Tibial artery (tissue), 4 donors: ENCODE data around the gene SHISAL2B.
"Not testable (repeated sequence)": the region's sequence is repeated elsewhere in the genome, so short reads cannot be mapped to it uniquely, and the experiment has no call there.

Experiments
- DNase-seq, 2 donors: peaks; one replicate each; pipeline ENCODE4 v3.0.0-alpha.2; 2019
- H3K27ac ChIP-seq, 2 donors: fragments of 200-600 bp; sonication (generic) in 1 of 2; 1 replicate in 1 of 2; 2 replicates in 1 of 2; pipeline ENCODE4 v1.5.1; 2018 to 2019; ENCODE audit warnings: mild to moderate bottlenecking in 1 of 2
- H3K27me3 ChIP-seq, 2 donors: fragments of 200-600 bp; sonication (generic) in 1 of 2; one replicate each; pipeline versions ENCODE4 v1.5.1 to v1.6.0; 2016 to 2019
- H3K36me3 ChIP-seq, 3 donors: fragments of 200-600 bp; sonication (generic) in 2 of 3; one replicate each; pipeline ENCODE4 v1.5.1; 2016 to 2019; ENCODE audit warnings: mild to moderate bottlenecking in 2 of 3
- H3K4me1 ChIP-seq, 4 donors: fragments of 200-600 bp; sonication (generic) in 2 of 4; 1 replicate in 3 of 4; 2 replicates in 1 of 4; pipeline ENCODE4 v1.5.1; 2016 to 2019
- H3K4me3 ChIP-seq, 2 donors: fragments of 200-600 bp; sonication (generic) in 1 of 2; 1 replicate in 1 of 2; 2 replicates in 1 of 2; pipeline ENCODE4 v1.5.1; 2018 to 2019; ENCODE audit warnings: mild to moderate bottlenecking in 2 of 2
- H3K9me3 ChIP-seq, 3 donors: fragments of 200-600 bp; sonication (generic) in 1 of 3; one replicate each; pipeline ENCODE4 v1.5.1; 2016 to 2019
- CTCF ChIP-seq, 2 experiments: fragments of 200-600 bp in 1 of 2; fragments of 450-650 bp in 1 of 2; IDR thresholded peaks; one replicate each; pipeline ENCODE4 v1.5.1; 2017 to 2019; ENCODE audit warnings: antibody characterized with exemption in 2 of 2, mild to moderate bottlenecking in 1 of 2, moderate library complexity in 1 of 2
- intact Hi-C: fragments of 100-400 bp; cut with DNase I; formaldehyde crosslinking; loops from one replicate; pipeline ENCODE4 v1.15.0; 2023; ENCODE audit warnings: low total_unique reads

The SHISAL2B gene

DNA sequence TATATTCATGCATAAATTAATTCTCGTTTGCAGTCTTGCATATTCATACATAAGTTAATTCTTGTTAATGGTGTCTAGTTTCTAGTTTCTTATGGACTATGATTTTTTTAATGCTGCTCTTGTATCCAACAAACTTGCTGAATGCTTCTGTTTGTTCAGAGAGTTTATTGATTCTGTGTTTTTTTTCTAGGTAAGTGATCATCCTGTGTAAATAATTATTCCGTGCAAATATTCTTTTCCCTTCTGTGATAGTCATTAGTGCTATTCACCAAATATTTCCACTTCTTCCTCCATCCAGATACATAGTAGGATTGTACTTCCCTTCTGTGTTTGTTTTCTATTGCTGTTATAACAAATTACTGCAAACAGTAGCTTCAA, 35.8 kb upstream of the SHISAL2B start:
- TF ChIP-seq CTCF (IDR thresholded peaks at IDR 0.05) = no peak
- Histone ChIP-seq H3K4me3 (no peak overlapping the region), H3K9me3 (no peaks in the 10 kb centered on the region), H3K36me3 (no peaks in the 10 kb centered on the region), H3K27ac (no peak overlapping the region), H3K27me3 (no peaks in the 10 kb centered on the region), H3K4me1 (no peaks in the 10 kb centered on the region)
- intact Hi-C loops = loop anchor here (10.0 kb wide), 1 partner anchor 840 kb away; no protein-coding TSS in a partner anchor
- DNase-seq = no peak

GRCh38 chr5:64655596-64655995, 34.7 kb upstream of the SHISAL2B start:
- H3K36me3 ChIP-seq = no peaks in the 10 kb centered on the region
- H3K27ac ChIP-seq = no peak overlapping the region
- no peaks in the 10 kb centered on the region for H3K9me3 ChIP-seq
- DNase-seq = no peak
- TF ChIP-seq CTCF (IDR thresholded peaks at IDR 0.05) = no peak
- intact Hi-C loops = loop anchor here (10.0 kb wide), 1 partner anchor 839 kb away; no protein-coding TSS in a partner anchor
- H3K27me3 ChIP-seq = no peaks in the 10 kb centered on the region
- H3K4me3 ChIP-seq = no peak overlapping the region
- no peaks in the 10 kb centered on the region for H3K4me1 ChIP-seq

GRCh38 chr5:64659289-64659688, 31.0 kb upstream of the SHISAL2B start:
- no peaks in the 10 kb centered on the region for H3K9me3 ChIP-seq
- no peak for DNase-seq
- no peaks in the 10 kb centered on the region for H3K4me1 ChIP-seq
- intact Hi-C loops = loop anchor here (10.0 kb wide), 1 partner anchor 836 kb away; no protein-coding TSS in a partner anchor
- TF ChIP-seq CTCF (IDR thresholded peaks at IDR 0.05) = no peak
- H3K4me3 ChIP-seq = no peak overlapping the region
- no peaks in the 10 kb centered on the region for H3K36me3 ChIP-seq
- H3K27me3 ChIP-seq = no peaks in the 10 kb centered on the region
- H3K27ac ChIP-seq = no peak overlapping the region

DNA sequence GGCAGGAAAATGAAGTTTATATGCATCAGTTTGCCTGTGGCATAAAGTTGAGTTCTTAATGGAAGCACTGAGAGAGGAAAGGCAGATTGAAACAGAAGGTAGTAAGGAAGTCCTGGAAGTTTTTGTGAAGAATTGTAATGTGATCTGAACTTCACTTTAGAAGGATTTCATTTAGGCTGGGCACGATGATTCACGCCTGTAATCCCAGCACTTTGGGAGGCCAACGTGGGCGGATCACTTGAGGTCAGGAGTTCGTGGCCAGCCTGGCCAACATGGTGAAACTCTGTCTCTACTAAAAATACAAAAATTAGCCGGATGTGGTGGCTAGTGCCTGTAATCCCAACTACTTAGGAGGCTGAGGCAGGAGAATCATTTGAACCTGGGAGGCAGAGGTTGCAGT, 27.1 kb upstream of the SHISAL2B start:
- H3K27me3 ChIP-seq, H3K4me3 ChIP-seq, intact Hi-C loops, H3K27ac ChIP-seq, H3K36me3 ChIP-seq, H3K9me3 ChIP-seq, DNase-seq, H3K4me1 ChIP-seq: not testable (repeated sequence)

- Histone ChIP-seq H3K4me3 (no peak overlapping the region), H3K36me3 (no peaks in the 10 kb centered on the region), H3K27me3 (no peaks in the 10 kb centered on the region), H3K27ac (no peak overlapping the region), H3K4me1 (no peaks in the 10 kb centered on the region), H3K9me3 (no peaks in the 10 kb centered on the region)
- no peak for DNase-seq
- intact Hi-C loops = no loop called here
- no peak for TF ChIP-seq CTCF (IDR thresholded peaks at IDR 0.05)
Observed at GRCh38 chr5:64665243-64665642, 25.1 kb upstream of the SHISAL2B start.

DNA sequence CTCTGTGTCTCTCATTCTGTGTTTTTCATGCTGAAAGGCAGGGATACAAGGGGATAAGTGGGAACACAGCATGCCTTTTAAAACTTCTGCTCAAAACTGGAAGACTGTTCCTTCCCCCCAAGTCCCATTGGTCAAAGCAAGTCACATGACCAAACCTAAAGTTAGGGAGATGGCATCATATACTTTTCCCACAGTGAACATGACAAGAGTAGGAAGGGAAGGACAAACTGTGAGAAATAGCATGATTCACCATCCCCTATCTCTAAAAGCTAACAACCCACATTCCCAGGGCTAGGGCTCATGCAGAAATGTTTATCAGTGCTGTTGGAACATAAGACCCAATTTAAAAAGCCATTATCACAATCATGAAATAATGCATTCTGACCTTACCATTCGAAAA, 24.2 kb upstream of the SHISAL2B start:
- Histone ChIP-seq H3K9me3 (no peaks in the 10 kb centered on the region), H3K4me1 (no peaks in the 10 kb centered on the region), H3K36me3 (no peaks in the 10 kb centered on the region), H3K27me3 (no peaks in the 10 kb centered on the region), H3K27ac (no peak overlapping the region), H3K4me3 (no peak overlapping the region)
- TF ChIP-seq CTCF (IDR thresholded peaks at IDR 0.05) = no peak
- no peak for DNase-seq
- intact Hi-C loops = no loop called here
